Measurements from ENCODE around the gene PTPRJ.
"Not testable (repeated sequence)": the region's sequence is repeated elsewhere in the genome, so short reads cannot be mapped to it uniquely, and the experiment has no call there.

- not testable (repeated sequence) for TF ChIP-seq ELK1 (IDR thresholded peaks at IDR 0.05; ENCODE audit: borderline replicate concordance, low read depth, low read length); RCOR1 (IDR thresholded peaks at IDR 0.05; ENCODE audit: insufficient replicate concordance, low read length); POLR2A (IDR thresholded peaks at IDR 0.05; ENCODE audit: low read depth, low read length); USF2 (IDR thresholded peaks at IDR 0.05; ENCODE audit: low read depth, low read length); RAD21 (IDR thresholded peaks at IDR 0.05; ENCODE audit: low read length); CEBPB (IDR thresholded peaks at IDR 0.05; ENCODE audit: low read depth, low read length); FOS (IDR thresholded peaks at IDR 0.05; ENCODE audit: low read depth, low read length)
- TF ChIP-seq, protein P1, sequence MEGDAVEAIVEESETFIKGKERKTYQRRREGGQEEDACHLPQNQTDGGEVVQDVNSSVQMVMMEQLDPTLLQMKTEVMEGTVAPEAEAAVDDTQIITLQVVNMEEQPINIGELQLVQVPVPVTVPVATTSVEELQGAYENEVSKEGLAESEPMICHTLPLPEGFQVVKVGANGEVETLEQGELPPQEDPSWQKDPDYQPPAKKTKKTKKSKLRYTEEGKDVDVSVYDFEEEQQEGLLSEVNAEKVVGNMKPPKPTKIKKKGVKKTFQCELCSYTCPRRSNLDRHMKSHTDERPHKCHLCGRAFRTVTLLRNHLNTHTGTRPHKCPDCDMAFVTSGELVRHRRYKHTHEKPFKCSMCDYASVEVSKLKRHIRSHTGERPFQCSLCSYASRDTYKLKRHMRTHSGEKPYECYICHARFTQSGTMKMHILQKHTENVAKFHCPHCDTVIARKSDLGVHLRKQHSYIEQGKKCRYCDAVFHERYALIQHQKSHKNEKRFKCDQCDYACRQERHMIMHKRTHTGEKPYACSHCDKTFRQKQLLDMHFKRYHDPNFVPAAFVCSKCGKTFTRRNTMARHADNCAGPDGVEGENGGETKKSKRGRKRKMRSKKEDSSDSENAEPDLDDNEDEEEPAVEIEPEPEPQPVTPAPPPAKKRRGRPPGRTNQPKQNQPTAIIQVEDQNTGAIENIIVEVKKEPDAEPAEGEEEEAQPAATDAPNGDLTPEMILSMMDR (conservative IDR thresholded peaks at IDR 0.05; ENCODE audit: low read depth, low read length): not testable (repeated sequence)
Observed at GRCh38 chr11:48190906-48191654, 210.7 kb downstream of the PTPRJ start.
